OCI-LY7 (cell line): ENCODE results near the gene CPNE1. TPM values are rescaled to one million over a fixed set of nuclear protein-coding genes. Genes with fewer than 3 reads are reported as not detected.

ENCODE experiments used
- BruUV-seq: library from RNA; stranded (reverse); fragments of 400-500 nt; replicated peaks from 2 replicates; lab custom pipeline; 2021; lab: Mats Ljungman, UMichigan
- CTCF ChIA-PET: fragments of 300-600 bp; sonication (Branson Sonifier 250); formaldehyde crosslinking; loops from one replicate; lab custom pipeline; 2022; ENCODE audit warnings: antibody characterized with exemption; ENCODE audit not compliant: unreplicated experiment; lab: Charles Lee
- POLR2A ChIA-PET: fragments of 300-600 bp; sonication (Branson Sonifier 250); formaldehyde crosslinking; loops from one replicate; lab custom pipeline; 2022; ENCODE audit warnings: antibody characterized with exemption; lab: Charles Lee
- DNase-seq: peaks from one replicate; pipeline ENCODE4 v3.0.0-alpha.2; 2015; ENCODE audit warnings: low spot score
- H2AFZ ChIP-seq: fragments of 200-600 bp; sonication (generic), shearing (Covaris generic); 2 replicates; pipeline ENCODE4 v1.6.1; 2014; ENCODE audit warnings: mild to moderate bottlenecking, antibody characterized with exemption, low read length, moderate library complexity
- H3K27ac ChIP-seq: fragments of 200-600 bp; sonication (generic); 2 replicates; pipeline ENCODE4 v1.5.1; 2014; ENCODE audit warnings: mixed run types, low read depth, mild to moderate bottlenecking, moderate library complexity, low read length, inconsistent platforms; ENCODE audit not compliant: poor library complexity, severe bottlenecking
- H3K36me3 ChIP-seq: fragments of 200-600 bp; sonication (generic); 2 replicates; pipeline ENCODE4 v1.6.1; 2014; ENCODE audit warnings: mild to moderate bottlenecking, antibody characterized with exemption, low read length, moderate library complexity, mixed read lengths; ENCODE audit not compliant: insufficient read depth
- H3K4me1 ChIP-seq: fragments of 200-600 bp; sonication (generic); 2 replicates; pipeline ENCODE4 v1.5.1; 2014; ENCODE audit warnings: mild to moderate bottlenecking, low read length; ENCODE audit not compliant: insufficient read depth, poor library complexity, severe bottlenecking
- H3K4me2 ChIP-seq: fragments of 200-600 bp; sonication (generic); 2 replicates; pipeline ENCODE4 v1.6.1; 2014; ENCODE audit warnings: mild to moderate bottlenecking, low read length
- H3K4me3 ChIP-seq: fragments of 200-600 bp; sonication (generic); 2 replicates; pipeline ENCODE4 v1.5.1; 2014; ENCODE audit warnings: mild to moderate bottlenecking, low read depth, low read length; ENCODE audit not compliant: poor library complexity, severe bottlenecking
- H3K79me2 ChIP-seq: fragments of 200-600 bp; sonication (generic); 2 replicates; pipeline ENCODE4 v1.6.1; 2016; ENCODE audit warnings: low read depth, mild to moderate bottlenecking, low read length, moderate library complexity, mixed read lengths; ENCODE audit not compliant: insufficient read depth
- H3K9me2 ChIP-seq: fragments of 200-600 bp; sonication (generic); 2 replicates; pipeline ENCODE4 v1.6.1; 2016; ENCODE audit warnings: mild to moderate bottlenecking, low read length, mixed read lengths; ENCODE audit not compliant: insufficient read depth
- H3K9me3 ChIP-seq: fragments of 200-600 bp; sonication (generic); 2 replicates; pipeline ENCODE4 v1.6.1; 2014; ENCODE audit warnings: mild to moderate bottlenecking, mixed run types, low read length, mixed read lengths
- H4K20me1 ChIP-seq: fragments of 200-600 bp; sonication (generic); 2 replicates; pipeline ENCODE4 v1.6.1; 2014; ENCODE audit warnings: mild to moderate bottlenecking, antibody characterized with exemption, low read length, moderate library complexity, mixed read lengths; ENCODE audit not compliant: insufficient read depth
- CTCF ChIP-seq: fragments of 200-600 bp; sonication (generic); conservative IDR thresholded peaks from 2 replicates; pipeline ENCODE4 v1.5.1; 2014; ENCODE audit warnings: mild to moderate bottlenecking, antibody characterized with exemption, low read length, moderate library complexity, mixed read lengths
- EZH2phosphoT487 ChIP-seq: fragments of 200-600 bp; sonication (generic); IDR thresholded peaks from 2 replicates; pipeline ENCODE4 v1.6.1; 2018; ENCODE audit warnings: low read depth, borderline replicate concordance, mild to moderate bottlenecking, mixed run types, antibody characterized with exemption, low read length, moderate library complexity, mixed read lengths
- intact Hi-C: fragments of 100-400 bp; cut with micrococcal nuclease; formaldehyde crosslinking; loops from one replicate; pipeline ENCODE4 v1.10.0; 2022; ENCODE audit not compliant: unreplicated experiment
- total RNA-seq, 2 experiments: library from RNA; depleted of rRNA in 1 of 2; stranded (reverse); fragments of >200 nt in 1 of 2; shearing (Covaris generic) in 1 of 2; gene quantifications; 2 replicates each; pipeline ENCODE4 v1.2.3, GENCODE V29; 2014 to 2022

CPNE1 gene
- total RNA-seq, 2 experiments from 2014 or later, result 83.3 to 202 TPM

DNA sequence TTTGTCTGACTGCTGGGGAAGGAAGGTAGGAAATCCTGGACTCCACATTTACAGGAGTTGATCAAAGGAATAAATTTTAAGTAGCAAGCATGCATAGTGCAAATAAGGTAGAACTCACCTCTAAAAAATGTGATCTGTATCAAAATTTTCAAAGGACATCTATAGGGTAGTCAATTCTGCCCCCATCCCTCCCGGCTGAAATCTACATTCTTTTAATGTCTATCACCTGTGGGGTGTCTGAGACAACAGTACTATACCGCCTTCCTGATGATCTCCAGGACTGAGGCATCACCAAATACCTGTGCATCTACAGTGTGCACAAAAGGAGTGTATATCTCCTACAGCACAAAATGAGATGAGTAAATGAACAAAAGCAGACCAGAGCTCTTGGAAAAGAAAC is 19.9 kb downstream of the CPNE1 start:
- H3K4me1 ChIP-seq, result no peaks in the 10 kb centered on the region
- no peaks in the 10 kb centered on the region for H3K9me3 ChIP-seq
- no peak overlapping the region for H3K4me3 ChIP-seq
- no TSS peak for BruUV-seq
- ChIA-PET POLR2A (interaction anchor here (0.5 to 1.1 kb wide), 2 partner anchors 10 to 28 kb away, joined by 4 to 7 read pairs; no protein-coding TSS in a partner anchor), CTCF (interaction anchor here (0.6 kb wide), 1 partner anchor 26 kb away, joined by 3 read pairs; no protein-coding TSS in a partner anchor)
- no peaks in the 10 kb centered on the region for H4K20me1 ChIP-seq
- no peak for DNase-seq
- H3K27ac ChIP-seq, result no peak overlapping the region
- peaks cover 30% of the 10 kb centered on the region for H3K36me3 ChIP-seq
- no peaks in the 10 kb centered on the region for H3K9me2 ChIP-seq
- TF ChIP-seq CTCF (no peak), EZH2phosphoT487 (no peak)
- H3K4me2 ChIP-seq, result no peak overlapping the region
- H2AFZ ChIP-seq, result no peak overlapping the region
- peaks cover 34% of the 10 kb centered on the region for H3K79me2 ChIP-seq
- intact Hi-C loops, result no loop called here

DNA sequence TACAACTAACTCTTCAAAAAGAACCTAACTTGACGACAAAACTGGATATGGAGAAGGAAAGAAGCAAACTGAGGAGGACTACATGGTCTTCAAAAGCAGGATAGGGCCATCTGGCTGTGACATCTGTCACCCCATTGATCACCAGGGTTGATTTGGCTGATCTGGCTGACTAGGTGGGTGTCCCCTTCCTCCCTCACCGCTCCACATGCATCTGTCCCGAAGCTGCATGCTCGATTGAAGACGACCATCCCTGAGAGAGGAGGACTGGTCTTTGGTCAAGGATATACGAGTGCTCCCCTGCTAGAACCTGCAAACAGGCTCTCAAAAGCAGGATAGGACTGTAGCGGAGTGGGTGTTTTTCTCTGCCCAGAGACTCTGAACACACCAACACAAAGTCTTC is 21.7 kb downstream of the CPNE1 start:
- Histone ChIP-seq H3K79me2 (peaks cover 25% of the 10 kb centered on the region; the same call in 1 of the 2 replicates), H3K36me3 (peaks cover 12% of the 10 kb centered on the region), H3K9me2 (no peaks in the 10 kb centered on the region), H3K4me2 (no peak overlapping the region), H2AFZ (no peak overlapping the region), H3K27ac (no peak overlapping the region), H3K9me3 (no peaks in the 10 kb centered on the region), H3K4me3 (no peak overlapping the region), H4K20me1 (no peaks in the 10 kb centered on the region), H3K4me1 (no peaks in the 10 kb centered on the region)
- ChIA-PET CTCF (interaction anchor here (1.4 kb wide), 1 partner anchor 12 kb away, joined by 3 read pairs; no protein-coding TSS in a partner anchor), POLR2A (no interaction called here)
- no peak for DNase-seq
- intact Hi-C loops, result no loop called here
- no TSS peak for BruUV-seq
- TF ChIP-seq CTCF (no peak), EZH2phosphoT487 (no peak)

GRCh38 chr20:35641743-35642142 is 23.0 kb downstream of the CPNE1 start:
- peaks cover 22% of the 10 kb centered on the region; the same call in 1 of the 2 replicates for H3K79me2 ChIP-seq
- no peak for DNase-seq
- H3K4me2 ChIP-seq, result no peak overlapping the region
- ChIA-PET CTCF (no interaction called here), POLR2A (interaction anchor here (1.6 kb wide), 1 partner anchor 18 kb away, joined by 3 read pairs; no protein-coding TSS in a partner anchor)
- no peaks in the 10 kb centered on the region for H4K20me1 ChIP-seq
- TF ChIP-seq EZH2phosphoT487, result no peak
- no peak for TF ChIP-seq CTCF
- BruUV-seq, result no TSS peak
- no peaks in the 10 kb centered on the region for H3K4me1 ChIP-seq
- peaks cover 7% of the 10 kb centered on the region; the same call in 1 of the 2 replicates for H3K36me3 ChIP-seq
- H2AFZ ChIP-seq, result no peak overlapping the region
- no peak overlapping the region for H3K27ac ChIP-seq
- H3K9me3 ChIP-seq, result no peaks in the 10 kb centered on the region
- intact Hi-C loops, result no loop called here
- H3K4me3 ChIP-seq, result no peak overlapping the region
- H3K9me2 ChIP-seq, result no peaks in the 10 kb centered on the region
